ENCODE measurements around the gene KDM7A.
"Not testable (repeated sequence)": the region's sequence is repeated elsewhere in the genome, so short reads cannot be mapped to it uniquely, and the experiment has no call there.

KDM7A gene

GRCh38 chr7:140201393-140201792, 24.6 kb upstream of the KDM7A start:
- DNase-seq = no peak

GRCh38 chr7:140200061-140200989, 23.5 kb upstream of the KDM7A start:
- DNase-seq = no peak

GRCh38 chr7:140197938-140198337, 21.2 kb upstream of the KDM7A start:
- no peak for DNase-seq

GRCh38 chr7:140197218-140197890, 20.6 kb upstream of the KDM7A start:
- DNase-seq = no peak

DNA sequence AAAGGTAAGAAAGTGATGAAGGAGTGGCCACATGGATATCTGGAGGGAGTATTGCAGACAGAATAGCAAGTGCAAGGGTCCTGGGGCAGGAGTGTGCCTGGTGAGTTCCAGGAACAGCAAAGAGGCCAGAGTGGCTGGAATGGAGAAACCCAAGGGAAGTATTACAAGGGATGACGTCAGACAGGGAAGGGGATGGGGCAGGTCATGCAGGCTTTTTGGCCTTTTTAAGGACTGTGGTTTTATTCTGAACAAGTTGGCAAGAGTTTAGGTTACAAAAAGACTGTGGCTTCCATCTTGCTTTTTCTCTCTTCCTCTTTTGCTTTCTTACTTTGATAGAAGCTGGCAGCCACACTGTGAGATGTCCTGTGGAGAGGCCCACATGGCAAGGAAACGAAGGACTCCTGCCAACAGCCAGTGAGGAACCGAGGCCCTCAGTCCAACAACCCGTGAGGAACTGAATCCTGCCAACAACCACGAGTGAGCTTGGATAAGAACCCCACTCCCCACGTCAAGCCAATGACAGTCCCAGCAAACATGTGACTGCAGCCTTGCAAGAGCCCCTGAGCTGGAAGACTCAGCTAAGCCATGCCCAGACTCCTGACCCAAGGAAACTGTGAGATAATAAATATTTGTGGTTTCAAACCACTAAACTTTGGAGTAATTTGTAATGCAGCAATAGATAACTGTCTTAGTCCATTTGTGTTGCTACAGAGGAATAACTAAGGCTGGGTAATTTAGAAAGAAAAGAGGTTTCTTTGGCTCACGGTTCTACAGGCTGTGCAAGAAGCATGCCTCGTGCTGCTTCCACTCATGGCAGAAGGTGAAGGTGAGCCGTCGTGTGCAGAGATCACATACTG, 19.8 kb upstream of the KDM7A start:
- no peak for DNase-seq

DNA sequence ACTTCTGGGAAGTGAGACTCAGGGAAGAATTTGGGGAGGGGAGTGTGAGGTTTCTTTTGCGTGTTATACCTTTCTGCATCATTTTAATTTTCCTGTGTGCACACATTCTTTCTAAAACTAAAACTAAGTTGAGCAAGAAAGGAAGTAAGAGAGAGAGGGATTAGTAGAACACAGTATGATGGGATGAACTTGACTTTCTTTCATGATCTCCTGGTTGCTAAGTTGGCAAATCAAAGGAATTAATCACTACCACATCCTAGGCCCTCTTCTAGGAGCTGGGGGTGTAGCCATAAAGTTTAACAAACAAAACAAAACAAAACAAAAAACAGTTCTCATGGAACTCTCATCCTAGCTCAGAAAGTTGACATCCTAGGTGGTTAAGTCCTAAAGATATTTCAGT, 19.1 kb upstream of the KDM7A start:
- DNase-seq = no peak

DNA sequence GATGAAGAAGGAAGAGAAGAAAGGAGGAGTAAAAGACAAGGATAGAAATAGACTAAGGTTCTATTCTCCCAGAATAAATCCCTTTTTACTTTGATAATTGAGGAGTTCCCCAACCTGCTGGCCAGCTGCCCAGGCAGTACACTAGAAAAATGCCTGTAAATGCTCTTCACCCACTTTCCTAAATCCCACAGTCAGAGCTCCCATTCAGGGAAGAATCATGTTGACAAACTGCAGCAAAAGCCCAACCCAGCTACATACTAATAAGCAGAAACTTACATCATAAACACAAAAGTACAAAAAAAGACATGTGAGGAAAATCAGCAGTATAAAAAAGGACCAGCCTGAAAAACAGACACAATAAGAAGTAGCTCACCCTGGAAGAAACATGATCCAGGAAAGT, 15.8 kb upstream of the KDM7A start:
- DNase-seq = no peak

GRCh38 chr7:140192176-140192575, 15.4 kb upstream of the KDM7A start:
- no peak for DNase-seq

DNA sequence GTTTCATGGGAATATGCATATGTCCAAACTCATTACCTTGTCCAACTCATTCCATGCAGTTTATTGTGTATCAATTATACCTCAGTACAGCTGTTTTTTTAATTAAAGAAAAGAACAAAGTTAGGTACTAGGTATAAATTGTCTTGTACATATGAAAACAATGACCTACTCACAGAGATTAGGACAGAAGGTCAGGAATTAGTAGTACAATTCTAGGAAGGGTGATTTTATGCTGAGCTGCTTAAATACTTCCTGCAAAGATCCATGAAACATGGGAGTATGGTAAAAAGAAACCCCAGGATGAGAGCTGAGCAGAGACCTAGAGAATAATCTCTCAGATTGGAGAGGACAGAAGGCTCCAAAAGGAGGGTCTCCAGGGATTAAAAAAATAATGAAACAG, 13.8 kb upstream of the KDM7A start:
- DNase-seq = no peak

GRCh38 chr7:140189917-140190316, 13.1 kb upstream of the KDM7A start:
- DNase-seq = no peak

DNA sequence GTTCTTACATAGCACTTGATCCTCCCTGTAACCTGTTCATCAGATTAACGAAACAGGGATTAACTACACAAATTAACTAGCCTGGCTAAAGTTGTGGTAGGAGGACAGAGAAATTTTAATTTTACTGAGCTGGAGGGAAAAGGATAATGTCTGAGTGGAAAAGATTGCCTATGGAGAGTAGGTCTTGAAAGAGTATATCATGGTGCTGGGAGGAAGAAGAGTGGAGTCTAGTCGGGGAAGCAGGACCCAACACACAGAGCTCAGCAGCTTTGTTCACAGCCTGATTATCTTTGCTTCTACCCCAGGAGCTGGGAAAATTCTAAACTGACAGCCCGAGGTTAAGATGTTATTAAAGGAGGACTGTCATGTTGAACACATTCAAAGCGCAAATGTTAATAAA, 6.1 kb upstream of the KDM7A start:
- no peak for DNase-seq

GRCh38 chr7:140179339-140179738, 2.6 kb upstream of the KDM7A start:
- no peak for DNase-seq

- no peak for DNase-seq
Measured at GRCh38 chr7:140176122-140176701, 571 bp downstream of the KDM7A start.

DNA sequence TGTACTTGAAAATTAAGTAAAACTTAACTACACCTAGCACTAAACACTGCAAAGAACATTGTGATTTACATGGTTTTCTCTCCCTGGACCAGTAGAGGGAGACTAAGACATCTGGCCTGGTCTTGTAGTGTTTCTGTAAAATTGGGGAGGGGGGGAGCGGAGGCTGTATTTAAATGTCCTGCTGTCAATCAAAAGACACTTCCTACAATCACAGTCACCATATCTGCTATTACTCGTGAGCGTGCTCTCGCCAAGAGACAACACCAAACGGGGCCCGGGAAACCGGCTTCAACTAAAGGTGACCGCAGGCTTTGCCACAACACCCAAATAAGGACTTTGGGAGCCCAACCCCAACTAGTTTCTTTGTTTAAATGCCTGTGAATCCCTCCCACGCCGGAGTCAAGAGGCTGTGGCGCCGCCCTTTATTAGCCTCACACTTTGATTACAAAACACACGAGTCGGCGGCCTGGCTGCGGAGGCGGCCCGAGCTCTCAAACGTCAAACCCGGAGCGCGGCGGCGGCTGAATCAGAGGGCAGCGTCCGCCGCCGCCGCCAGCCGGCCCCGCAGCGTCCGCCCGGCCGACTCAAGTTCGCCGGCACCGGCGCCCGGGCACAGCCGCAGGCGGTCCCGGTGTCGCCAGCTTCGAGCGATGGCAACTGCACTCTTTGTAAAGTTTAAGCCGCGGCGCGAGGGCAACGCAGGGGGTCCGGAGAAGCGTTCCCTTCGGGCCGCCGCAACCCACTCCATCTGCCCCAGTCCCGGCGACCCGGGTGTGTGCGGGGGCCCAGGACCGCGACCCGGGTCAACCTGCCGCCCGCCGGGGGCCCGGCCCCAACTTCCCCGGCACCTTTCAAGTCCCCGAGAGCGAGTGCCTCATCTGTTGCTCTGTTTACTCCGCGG, 1.3 kb downstream of the KDM7A start:
- peak; percentile 83 for DNase-seq

GRCh38 chr7:140174217-140174616, 2.6 kb downstream of the KDM7A start:
- DNase-seq = no peak

DNA sequence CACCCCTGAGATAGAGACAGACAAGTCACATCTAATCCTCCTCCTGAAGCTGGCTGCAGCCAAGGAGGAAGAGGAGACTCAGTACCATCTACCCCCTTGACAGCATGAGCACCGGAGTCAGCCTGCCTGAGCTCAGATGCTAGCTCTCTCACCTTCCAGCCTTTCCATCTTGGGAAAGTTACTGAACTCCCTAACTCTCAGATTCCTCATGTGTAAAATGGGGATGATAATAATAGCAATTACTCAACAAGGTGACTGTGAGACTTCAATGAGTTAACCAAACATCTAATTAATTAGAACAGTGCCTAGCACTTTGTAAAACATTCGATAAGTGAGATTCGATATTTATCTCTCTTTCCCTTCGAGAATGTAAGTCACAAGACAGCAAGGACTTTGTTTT, 6.4 kb downstream of the KDM7A start:
- DNase-seq = no peak

- no peak for DNase-seq
Measured at GRCh38 chr7:140168816-140169215, 8.0 kb downstream of the KDM7A start.

- no peak for DNase-seq
Measured at GRCh38 chr7:140165422-140165821, 11.4 kb downstream of the KDM7A start.

DNA sequence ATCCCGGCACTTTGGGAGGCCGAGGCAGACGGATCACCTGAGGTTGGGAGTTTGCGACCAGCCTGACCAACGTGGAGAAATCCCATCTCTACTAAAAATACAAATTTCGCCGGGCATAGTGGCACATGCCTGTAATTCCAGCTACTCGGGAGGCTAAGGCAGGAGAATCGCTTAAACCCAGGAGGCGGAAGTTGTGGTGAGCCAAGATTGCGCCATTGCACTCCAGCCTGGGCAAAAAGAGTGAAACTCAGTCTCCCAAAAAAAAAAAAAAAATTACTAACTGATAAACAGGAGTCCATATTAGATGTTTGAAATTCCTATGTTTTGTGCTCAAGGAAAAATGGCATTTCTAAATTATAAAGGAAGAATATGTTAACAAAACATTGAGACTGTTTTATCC, 14.7 kb downstream of the KDM7A start:
- DNase-seq = not testable (repeated sequence)

DNA sequence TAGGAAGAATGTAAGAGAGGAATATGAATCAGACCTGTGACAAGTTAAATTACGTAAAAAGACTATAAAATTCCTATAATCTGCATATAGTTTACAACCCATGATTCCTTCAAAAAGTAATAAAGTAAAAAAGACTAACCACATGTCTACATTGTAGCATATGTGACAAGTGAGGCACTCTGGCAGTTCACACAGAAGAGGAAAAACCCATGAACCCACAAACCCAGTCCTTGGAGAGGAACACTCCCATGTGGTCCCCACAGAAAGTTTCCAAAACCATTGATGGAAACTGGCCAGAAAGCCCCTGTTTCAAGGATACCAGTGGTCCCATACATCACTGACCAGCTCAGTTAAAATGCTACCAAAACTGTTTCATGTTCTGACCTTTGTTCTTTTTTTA, 15.7 kb downstream of the KDM7A start:
- no peak for DNase-seq

- DNase-seq = no peak
Measured at GRCh38 chr7:140160308-140160707, 16.5 kb downstream of the KDM7A start.

DNA sequence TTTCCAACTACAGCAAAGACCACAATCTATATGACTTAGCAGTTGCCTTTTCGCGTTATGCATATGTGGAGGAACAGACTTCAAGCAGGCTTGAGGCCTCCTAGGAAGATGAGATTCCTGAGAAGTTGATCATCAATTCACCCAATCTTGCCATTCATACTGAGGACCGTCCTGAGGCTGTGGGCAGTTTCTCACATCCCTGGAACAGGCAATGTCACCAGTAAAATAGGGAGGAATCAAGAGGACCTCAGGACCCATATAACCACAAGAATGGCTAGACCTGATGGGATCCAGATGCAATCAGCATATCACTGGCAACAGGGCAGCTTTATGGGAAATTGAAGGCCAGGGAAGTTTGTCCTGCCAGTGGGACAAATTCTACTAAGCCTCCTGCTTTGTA, 17.3 kb downstream of the KDM7A start:
- no peak for DNase-seq

Measured in activated T-cell treated with anti-CD3 and anti-CD28 coated beads for 4 hours (primary cell).